LoVo (cell line): ENCODE results near the gene METTL25B.

Experiments
- DNase-seq: peaks from one replicate; pipeline ENCODE4 v3.0.0-alpha.2; 2016; ENCODE audit warnings: low spot score

Gene METTL25B

GRCh38 chr1:156700736-156701531 lies 27.3 kb upstream of the METTL25B start:
- DNase-seq = no peak

DNA sequence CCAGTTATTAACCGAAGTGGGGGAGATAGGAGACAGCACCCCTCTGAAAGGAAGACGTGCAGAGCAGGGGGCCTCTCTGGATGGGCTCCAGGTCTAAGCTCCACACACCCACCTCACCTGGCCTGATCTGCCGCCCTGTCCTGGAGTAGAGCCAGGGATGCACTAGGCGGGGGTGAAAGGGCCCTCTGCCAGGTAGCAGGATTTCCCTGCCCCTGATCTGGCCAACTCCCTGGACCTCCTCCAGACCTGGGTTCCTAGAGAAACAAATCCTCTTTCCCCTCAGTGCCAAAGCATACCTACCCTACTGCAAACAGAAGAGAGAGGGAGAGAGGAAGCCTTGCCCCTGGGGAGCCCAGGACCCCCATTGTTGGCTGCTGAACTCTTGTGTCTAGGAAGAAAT lies 24.9 kb upstream of the METTL25B start:
- no peak for DNase-seq

DNA sequence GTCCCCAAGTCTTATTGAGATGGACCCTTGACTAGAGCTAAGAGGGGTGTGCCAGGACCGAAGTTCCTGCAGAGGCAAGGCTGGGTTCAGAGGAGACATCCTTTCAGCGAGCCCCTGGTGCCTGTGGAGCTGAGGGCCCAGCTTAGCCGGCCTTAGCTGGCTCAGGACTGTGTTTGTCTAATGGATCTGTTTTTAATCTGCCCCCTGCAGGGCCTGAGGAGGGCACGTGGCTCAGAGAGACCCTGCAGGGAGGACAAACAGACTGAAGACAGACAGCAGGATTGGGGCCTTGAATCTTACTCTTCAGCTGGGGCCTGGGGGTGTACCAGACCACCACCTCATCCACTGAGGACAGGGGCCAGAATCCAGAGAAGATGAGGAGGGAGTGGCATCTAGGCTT lies 24.5 kb upstream of the METTL25B start:
- DNase-seq = no peak

DNA sequence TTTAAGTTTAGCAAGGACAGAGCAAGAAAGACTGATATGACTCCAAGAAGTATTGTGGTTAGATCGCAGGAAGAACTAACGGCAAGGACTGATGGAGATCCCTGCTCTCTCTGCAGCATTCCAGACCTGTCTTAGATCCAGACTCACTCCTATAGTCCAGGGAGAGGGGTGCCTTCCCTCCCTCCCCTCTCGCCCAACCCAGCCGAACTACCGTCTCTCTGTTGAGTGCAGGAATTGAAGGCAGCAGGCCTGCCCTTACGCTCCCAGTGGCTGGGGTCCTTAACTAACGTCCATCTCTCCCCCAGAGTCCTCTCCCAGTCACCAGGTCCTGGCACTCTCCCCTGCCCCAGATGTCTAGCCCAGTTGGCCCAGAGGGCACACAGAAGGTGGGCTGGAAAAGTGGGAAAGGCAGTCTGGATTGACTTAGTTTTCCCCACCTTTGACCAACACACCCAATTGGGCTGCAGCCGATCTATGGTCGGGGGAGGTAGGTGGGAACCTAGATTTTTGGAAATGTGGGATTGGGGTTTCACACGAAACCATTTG lies 24.0 kb upstream of the METTL25B start:
- no peak for DNase-seq

GRCh38 chr1:156704930-156705320 lies 23.3 kb upstream of the METTL25B start:
- DNase-seq = no peak

- DNase-seq = no peak
Observed at GRCh38 chr1:156705321-156705917, 22.9 kb upstream of the METTL25B start, which contains the start of gene CRABP2. TSS of gene CRABP2 (minus strand) at chr1:156705583. CDS start at chr1:156705446, 137 bp downstream.

DNA sequence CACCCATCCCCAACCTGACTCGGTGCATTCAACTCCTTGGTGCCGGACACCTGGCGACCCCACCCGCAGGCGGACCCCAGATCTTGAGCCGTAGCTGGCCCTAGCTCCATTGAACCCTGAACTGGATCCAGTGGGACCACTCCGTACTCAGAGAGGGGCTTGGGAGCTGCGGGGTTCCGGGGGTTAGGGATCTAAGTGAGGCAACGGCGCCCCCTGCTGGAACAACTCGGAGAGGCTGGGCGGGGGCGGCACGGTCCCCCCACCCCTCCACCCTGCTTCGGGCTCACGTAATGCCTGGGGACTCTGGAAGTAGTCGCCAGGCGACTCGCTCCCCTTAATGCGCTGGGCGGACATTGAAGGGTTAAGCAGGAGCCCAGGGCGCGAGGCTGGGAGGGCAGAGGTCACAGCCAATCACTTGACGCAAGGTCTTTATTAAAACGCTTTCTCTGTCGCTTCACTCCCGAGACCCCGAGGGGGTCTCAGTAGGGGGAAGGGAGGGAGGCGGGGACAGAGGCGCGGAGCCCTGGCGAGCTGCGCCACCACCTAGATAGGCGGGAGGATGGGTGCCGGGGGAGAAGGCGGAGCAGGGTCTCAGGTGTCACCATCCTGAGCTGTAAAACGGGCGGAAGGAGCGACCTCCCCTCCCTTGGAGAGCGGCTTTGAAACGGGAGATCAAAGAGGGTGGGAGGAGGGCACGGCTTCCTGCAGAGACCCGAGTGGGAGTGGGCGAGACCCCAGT lies 22.2 kb upstream of the METTL25B start:
- no peak for DNase-seq

DNA sequence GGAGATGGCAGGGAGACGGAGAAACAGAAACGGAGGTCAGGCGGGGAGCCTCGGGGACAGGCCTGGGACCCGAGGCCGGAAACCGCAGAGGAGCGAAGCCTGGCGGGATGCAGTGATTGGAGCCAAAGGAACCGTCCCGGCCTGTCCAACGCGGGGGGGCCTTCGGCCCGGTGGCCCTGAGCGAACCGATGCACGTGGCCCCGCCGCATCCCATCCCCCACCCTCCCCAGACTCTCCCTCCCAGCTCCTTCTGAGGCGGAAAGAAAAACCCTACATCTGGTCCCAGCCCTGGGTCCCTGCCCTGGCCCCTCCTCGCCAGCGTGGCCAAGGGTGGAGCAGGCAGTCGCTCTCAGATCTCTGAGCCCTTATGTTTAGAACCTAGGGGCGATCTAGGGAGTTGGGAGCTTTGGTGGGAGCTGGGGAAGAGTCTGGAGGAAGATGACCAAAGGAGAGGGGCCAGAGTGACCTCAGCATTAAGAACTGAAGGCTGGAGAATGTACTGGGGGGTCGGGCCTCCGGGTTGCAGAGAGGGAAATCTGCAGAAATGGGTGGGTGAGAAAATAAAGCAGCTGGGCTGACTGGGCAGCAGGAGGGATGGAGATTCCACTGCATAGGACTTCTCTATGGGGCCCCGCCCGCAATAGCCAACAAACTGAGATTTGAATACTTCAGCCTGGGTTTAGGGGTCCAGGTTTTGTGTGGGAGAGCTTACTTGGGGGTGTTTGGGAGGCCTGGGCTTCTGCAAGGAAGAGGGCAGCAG lies 21.4 kb upstream of the METTL25B start:
- no peak for DNase-seq

DNA sequence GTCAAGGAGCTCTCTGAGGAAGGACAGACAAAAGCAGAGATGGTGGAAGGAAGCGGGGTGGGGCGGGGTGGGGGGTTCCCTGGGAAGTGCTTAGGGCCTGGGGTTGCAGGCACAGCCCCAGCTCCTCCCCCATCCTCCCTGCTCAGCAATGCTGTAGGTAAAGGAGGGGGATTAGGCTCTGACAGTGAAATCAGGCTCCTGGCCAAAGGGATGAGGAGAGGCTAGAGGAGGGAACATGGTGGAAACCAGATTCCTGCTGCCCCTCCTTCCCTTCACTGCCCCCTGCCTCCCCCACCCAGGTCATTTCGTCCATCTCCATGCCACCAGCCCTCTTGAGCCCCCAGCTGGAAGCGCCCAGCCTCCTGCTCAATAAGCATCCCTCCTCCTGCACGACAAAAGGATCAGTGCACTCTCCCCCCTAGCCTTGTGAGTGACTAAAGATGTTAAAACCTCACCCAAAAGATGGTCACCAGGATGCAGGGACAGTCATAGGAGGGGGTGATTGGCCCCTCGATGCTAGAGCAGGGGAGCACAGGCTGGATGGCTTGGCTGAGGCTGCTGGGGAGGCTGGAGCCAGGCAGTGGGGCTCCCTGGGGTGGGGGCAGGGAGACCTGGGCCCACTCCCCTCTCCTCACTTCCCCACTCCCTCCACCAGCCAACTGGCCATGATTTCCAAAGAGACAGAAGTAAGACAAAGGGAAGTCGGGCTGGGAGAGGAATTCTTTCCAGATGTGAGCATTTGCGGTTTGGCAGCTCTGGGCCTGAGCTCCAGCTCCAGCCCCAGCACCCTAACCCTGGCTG lies 20.7 kb upstream of the METTL25B start:
- no peak for DNase-seq

DNA sequence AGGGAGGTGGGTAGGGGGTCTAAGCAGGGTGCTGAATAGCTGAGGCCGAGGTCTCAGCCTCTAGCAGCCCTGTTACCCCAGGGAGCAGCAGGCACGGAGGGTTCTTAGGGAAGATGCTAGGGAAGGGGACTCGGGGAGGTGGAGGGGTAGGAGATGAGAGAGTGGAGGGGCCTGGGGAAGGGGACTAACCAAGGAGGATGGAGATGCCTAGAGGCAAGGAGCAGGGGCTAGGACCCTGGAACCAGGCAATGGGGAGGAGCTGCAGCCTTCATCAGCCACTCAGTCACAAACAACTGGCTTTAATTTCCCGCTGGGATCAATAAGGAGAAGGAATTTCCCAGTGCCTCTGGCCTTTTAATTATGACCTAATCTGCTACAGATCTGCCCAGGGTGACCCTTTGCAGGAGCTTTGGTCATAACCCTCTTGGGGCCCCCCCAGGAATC lies 20.0 kb upstream of the METTL25B start:
- no peak for DNase-seq

DNA sequence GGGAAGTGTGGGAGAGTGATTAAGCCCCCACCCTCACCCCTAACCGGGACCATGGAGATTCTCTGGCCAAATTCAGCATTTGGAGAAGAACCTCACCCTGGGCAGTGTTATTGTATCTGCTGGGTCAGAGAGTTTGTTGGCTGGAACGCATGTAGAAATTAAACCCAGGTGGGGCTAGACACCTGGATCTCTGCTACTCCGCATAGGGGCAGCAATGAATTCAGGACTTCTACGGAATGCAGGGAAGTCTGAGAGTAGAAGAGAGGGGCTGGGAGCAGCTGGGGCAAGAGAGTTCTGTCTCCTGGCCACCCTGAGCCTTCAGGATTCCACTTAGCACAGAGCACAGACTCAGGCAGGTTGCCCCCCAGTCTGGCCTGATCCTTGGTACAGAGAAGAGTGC lies 19.2 kb upstream of the METTL25B start:
- DNase-seq = no peak

GRCh38 chr1:156709757-156710489 lies 18.3 kb upstream of the METTL25B start:
- peak; percentile 25 for DNase-seq

- DNase-seq = no peak
Observed at GRCh38 chr1:156711011-156711817, 17.1 kb upstream of the METTL25B start.

- no peak for DNase-seq
Observed at GRCh38 chr1:156712626-156713025, 15.6 kb upstream of the METTL25B start.

- DNase-seq = no peak
Observed at GRCh38 chr1:156714830-156715229, 13.4 kb upstream of the METTL25B start.

DNA sequence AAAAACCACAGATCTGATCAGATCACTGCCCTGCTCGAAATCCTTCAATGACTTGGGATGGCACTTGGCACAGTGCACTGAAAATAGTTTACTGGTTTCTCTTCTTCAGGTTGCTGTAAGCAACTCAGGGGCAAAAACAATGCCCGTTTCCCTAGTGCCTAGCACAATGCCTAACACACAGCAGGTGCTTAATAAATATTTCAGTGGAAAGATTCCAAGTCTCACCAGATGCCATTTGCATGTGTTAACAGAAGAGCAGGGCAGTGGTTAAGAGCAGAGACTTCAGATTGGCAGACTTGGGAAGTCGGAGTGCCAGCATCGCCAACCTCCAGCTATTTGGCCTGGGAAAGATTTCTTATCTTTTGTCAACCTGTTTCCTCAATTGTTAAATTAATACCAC lies 10.9 kb upstream of the METTL25B start:
- DNase-seq = no peak

DNA sequence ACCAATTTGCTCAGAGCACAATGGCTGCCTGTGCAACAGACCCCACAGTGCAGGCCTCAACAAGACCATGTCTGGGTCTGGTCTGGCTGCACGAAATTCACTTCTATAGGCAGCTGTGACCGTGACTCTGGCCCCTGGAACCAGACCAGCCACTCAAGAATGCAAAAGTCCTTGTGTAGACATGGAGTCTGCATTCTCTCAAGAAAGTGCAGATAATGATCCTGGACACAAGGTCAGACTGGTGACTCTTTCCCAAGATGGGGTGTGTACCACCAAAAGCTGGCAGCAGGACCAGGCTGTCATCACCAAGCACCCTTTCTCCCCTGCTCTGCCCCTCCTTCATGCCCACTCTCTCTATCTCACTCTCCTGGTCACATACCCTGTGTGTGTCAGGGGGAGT lies 7.1 kb upstream of the METTL25B start:
- DNase-seq = no peak

DNA sequence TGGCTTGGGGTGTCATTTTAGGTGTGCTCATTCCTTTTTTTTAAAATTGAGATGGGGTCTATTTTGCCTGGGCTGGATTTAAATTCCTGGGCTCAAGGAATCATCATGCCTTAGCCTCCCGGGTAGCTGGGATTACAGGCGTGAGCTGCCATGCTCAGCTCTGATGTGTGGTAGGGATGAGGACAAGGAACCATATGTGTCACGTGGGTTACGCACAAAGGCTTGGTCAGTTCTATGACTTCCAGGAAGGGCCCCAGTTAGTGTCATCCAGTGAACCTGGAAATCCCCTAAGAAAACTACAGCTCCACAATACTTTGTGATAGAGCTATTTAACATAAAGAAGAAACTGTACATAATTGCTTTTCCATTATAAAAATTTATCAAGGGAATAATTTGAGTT lies 6.7 kb upstream of the METTL25B start:
- no peak for DNase-seq

GRCh38 chr1:156725683-156726280 lies 2.5 kb upstream of the METTL25B start:
- peak; percentile 89 for DNase-seq
